Measurements from ENCODE around the gene BTK. TPM values are rescaled to one million over a fixed set of nuclear protein-coding genes. Genes with fewer than 3 reads are reported as not detected.
A peak's percentile ranks its signal among the peaks of the same experiment; 100 is the strongest.

Gene BTK
- polyA plus RNA-seq, 1 donor: 3.8 TPM

DNA sequence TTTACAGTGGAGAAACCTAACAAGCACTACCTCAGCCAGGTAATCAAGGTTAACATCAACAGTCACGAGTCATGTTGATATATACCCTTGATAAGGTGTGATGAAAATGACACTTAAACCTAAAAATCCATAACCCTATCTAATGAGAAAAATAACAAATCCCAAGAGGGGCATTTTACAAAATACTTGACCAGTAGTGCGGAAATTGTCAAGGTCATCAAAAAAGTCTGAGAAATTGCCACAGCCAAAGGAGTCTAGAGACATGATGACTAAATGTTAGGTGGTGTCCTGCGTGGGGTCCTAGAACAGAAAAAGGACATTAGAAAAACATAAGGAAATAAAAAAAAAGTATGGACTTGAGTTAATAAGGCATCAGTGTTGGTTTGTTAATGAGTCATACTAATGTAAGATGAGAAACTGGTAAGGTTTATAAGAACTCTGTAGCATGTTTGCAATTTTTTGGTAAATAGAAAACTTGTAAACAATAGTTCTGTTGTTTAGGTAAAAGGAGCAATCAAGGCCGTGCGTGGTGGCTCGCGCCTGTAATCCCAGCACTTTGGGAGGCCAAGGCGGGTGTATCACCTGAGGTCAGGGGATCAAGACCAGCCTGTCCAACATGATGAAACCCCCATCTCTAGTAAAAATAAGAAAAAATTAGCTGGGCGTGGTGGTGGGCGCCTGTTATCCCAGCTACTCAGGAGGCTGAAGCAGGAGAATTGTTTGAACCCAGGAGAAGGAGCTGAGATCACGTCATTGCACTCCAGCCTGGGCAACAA is 7.7 kb upstream of the BTK start:
- DNase-seq: no peak

DNA sequence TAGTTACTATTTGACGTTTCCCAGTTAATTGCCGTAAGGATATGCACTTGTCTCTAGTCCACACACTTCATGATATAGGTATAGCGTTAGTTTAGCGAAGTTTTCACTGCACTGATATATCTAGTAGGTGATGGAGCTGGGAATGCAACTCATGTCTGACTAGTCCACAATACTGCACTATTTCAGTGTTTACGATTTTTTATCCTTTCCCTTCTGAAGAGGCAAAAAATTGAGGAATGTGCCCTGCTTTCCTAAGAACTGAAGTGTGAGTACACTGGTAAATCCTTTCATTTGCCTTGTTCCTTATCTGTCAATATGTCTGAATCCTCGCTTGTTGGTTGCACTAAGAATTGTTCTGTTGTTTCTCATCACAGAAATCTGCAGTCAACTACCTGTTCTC is 5.8 kb upstream of the BTK start:
- DNase-seq: no peak

DNA sequence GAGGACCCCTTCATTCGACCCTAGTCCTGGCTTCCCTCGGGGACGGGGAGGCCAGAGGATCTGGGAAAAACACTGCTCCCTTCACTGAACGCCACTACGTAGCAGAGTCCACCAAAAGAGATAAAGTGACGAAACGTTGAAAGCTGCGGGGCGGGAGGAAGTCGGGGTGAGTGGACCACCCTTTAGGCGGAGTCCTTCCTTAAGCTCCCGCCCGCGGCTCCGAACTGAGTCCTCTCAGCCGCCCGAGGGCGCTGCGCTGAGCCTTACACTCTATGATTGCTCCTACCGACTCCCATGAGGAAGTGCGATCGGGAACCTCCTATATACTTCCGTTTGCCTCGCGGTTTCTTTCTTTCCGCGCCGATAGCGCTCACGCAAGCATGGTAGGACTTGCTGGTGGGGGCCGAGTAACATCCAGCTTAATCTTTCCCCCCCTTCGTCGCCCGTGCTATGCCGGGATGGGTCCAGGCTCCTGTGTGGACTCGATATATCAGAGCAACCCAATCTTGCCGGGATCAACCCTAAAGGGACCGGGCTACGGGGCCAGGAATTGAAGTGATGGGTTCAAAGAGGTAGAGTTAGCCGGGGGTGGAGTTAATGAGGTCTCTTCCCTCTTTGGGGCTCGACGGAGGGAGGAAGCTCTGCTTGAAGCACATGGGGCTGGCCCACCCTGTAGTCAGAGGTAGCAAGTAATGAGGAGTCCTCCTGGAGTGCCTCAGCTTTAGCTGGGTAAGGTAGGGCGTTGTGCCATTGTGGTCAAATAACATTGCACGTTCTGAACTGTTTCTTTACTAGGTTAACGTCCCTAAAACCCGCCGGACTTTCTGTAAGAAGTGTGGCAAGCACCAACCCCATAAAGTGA is 4.9 kb upstream of the BTK start, which contains the start of gene RPL36A:
Gene RPL36A (plus strand): TSS at position 348 of the 862 bp plus-strand sequence. CDS start 33 bp downstream, at position 381.
- DNase-seq: peak; percentile 88

DNA sequence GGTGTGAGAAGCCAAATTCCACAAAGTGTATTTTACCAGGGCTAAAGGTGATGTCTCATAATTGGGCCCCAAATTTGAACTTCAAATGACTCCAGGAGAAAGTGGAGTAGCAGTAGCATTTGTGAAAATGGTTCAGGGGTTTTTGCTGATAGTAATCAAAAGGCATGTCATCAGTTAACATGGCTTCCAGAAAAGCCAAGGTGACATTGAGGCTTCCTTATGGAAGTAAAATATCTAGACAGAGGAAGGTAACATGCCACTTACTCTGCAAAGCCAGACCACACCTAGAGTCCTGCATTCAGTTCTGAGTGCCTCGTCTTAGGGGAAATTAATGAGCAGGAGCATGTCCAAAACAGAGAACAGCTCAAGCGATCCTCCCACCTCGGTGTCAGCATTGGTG is 2.6 kb upstream of the BTK start:
- no peak for DNase-seq

DNA sequence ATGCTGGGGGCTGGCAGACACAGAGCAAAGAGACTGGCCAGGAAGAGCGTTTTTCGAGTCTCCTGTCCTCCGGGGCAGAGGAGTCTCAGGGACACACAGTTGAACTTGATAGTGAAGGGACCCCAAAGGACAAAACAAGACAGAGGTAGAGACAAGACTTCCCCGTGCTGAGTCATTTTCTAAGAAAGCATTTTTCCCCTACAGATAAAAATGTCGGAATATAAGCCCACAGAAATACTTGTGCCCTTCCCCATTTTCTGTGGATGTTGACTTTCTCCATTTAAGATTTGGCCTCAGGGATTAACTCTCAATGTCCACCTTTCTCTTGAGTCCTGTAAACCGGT is 523 bp upstream of the BTK start:
- DNase-seq: no peak

DNA sequence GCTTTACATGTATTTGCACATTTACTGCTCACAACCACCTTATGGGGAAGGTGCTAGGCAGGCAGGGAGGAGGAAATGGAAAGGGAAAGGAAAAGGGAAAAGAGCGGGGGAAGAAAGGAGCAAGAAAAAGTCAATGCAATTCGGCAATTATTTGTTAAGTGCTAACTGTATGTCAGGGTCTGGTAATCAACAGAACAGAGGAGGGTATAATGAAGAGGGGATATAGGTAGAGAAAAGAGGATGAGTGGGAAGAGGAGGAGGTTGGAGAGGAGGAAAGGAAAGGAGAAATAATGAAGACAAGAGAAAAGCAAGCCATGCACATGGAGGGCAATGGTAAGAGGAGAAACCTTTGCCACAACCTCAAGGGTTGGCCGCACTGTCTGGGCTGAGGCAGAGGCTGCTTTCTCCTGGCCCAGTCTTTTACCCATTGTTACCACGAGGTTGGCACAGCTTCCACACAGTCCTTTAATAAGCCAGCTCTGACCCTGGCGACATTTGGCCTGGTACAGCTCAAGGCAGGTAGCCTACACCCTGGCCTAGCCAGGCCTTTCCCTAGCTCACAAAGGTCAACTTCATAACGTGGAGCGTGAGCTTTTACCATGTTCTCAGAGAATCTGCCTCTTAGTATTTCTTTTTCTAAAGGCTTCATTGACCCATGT is 836 bp downstream of the BTK start:
- no peak for DNase-seq

DNA sequence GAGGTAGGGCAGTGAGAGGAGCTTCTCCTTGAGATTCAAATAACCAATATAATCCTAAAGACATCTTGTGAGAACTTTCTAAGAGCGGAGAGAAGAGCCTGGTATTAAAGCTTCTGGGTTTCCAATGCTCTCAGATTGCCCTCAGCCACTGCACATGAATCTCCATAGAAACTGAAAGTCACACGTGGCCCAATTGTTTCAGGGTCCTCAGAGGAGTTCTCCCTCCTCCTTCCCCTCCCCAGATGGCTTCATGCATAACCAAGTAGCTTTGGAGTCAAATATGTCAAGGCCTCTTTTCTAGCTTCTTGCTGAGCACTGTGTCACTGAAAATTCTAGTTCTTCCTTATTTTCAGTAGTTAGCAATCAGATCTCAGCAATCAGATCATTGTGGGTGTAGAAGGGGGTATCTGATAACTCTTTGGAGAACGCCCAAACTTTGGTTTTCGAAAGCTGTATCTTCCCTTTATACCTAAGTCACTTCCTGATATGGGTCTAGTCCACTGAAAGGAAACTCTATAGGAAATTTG is 2.2 kb downstream of the BTK start:
- DNase-seq: no peak

DNA sequence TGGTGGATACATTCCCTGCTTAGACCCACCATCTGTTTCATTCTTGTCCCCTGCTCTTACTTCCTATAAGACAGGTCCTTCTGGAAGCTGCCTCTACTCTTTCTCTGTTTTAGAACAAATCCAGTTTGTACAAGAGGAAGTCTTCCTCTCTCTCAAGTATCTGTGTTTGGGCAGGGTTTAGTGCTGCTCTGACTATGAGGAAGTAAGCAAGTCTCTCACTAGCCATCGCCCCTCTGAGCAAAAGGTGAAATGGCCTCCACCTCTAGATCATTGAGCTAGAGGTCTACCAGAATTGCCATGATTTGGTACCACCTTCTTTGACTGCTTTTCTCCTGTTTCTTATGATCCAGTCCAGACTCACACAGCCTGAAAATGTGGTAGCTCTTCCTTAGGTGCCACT is 8.4 kb downstream of the BTK start:
- no peak for DNase-seq

DNA sequence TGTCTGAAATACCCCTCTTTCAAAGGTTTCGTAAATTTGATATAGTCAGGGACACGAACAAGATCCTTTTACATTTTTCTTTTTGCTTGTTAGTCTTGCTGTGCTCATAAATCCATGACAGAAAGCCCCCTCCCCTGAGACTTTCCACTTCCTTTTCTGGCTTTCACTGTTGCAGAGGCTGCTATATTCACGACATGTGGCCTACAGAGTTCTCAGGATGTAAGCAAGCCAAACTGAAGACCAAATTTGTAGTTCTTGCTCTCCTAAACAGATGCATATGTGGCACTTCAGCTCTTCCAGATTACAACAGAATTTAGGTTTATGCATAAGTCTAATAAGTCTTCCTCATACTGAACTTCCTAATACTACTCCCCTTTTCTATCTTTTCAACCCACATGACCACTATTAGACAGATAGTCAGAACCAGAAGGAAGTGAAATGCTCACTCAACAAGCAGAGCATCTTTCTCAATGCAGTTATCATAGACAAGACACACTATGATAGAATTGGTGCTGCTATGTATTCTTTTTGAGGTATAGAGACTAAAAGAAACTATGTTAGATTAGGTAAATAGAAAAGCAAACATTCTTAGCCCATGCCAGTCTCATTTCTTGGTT is 15.0 kb downstream of the BTK start:
- no peak for DNase-seq

DNA sequence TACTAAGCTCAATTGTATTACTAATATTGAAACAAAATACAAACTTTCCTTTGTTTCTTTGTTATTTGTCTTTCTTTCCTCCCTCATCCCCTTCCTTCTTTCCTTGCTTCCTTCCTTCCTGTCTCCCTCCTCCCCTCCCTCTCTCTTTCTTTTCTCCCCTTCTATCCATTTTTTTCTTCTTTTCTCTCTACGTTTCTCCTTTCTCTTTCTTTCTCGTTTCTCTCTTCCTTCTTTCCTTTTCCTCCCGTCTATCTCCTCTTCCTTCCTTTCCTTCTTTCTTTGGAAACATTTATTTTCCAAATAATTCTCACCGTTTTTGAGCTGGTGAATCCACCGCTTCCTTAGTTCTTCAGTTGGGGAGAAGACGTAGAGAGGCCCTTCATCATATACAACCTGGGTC is 16.3 kb downstream of the BTK start:
- no peak for DNase-seq

DNA sequence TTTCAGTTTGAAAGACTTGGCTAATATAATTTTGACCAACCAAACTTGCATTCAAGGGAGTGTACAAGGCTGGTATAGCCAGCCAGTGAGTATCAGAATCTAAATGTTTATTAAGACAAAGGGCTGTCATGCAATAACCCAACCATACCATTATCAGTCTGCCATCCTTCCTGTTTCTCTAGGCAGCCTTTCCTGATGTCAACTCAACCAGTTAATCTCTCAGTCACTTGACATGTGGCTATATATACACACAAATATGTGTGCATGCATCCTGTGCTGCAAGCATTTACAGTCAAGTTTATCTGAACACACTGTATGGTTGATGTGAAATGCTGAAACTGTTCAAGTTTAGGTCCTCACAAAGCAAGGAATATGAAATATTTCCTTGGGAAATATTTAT is 17.2 kb downstream of the BTK start:
- no peak for DNase-seq

DNA sequence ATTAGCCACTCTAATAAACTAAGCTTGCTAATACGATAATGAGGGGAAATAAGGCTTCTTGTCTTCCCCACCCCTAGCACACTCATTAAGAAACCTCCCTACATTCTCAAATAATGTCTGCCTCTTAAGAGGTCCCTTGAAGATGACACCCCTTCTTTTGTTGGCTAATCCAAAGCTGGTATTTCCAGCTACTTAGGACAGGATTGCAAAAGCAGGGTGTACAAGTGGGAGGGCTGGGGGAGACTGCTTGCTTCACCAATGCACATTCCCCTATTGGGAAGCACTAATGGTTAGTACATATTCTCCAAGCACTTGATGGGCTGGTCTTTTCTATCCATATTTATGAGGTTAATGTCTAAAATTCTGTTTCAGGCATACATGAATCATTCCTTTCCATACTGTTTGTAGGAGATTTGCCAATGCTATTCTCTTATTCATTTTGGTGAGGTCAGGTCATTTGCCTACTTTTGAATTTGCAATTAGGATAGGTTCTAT is 20.6 kb downstream of the BTK start:
- DNase-seq: no peak

DNA sequence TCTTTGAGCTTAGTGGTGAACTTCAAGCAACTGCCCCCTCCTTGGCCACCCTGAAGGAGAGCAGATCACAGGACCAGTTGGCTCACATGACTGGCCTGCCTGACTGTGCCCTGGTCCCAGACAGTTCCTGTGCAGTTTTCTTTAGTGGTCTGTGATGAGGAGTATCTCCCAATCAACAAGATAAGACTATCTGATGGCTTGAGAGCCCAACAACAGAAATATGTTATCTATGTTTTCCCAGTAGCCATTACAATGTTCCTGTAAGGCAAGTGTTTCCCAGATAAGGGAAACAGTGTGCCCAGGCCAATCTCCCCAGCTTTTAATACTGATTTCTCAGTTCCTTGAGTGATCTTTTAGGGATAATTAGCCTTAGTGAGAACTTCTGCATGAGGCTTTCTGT is 23.2 kb downstream of the BTK start:
- DNase-seq: no peak

DNA sequence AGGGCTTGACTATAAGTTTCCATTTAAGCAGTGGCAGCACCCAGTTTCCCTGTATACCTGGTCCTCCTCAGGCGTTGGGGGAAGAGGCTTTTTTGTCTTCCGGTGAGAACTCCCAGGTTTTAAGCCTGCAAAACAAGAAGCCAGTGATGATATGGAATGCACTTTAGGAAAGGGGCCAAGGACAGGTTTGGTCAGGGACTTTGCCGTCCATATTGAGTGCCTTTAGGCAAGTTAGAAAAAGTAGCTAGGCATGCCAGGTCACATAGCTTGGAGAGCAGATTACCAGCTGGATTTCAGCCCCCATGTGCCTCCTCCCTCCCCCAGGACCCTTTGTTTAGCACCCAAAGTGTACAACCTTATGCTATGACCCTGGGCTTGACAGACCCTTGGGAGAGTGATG is 23.9 kb downstream of the BTK start:
- DNase-seq: no peak

DNA sequence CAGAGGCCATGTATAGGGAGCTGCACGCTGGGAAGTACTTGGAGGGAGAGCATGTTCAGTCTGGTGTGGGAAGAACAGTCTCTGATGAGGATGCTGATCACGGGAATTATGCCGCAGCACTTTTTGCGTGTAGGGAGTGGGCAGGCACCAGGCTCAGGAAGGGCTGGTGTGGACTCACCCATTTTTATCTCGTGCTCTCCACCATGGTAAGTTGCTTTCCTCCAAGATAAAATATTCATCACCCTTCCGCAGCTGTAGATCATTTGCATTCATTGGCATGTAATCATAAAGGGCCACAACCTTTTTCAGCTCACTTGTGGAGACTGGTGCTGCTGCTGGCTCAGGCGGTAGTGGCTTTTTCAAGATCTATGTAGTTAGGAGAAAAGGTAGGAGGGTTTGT is 25.6 kb downstream of the BTK start:
- no peak for DNase-seq

DNA sequence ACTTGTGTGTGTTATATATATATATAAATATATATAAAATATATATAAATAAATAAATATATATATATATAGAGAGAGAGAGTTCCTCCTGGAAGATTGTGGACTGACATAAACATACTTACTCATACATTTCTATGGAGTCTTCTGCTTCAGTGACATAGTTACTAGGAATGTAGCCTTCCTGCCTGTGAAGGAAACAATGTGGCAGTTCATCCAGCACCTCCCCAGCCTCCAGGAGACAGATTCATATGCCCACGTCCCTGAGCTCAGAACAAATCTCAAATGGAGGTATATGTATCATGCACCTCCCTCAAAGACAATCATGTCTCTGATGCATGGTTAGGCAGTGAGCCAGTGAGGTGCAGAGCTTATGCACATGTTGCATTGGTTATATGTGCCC is 26.0 kb downstream of the BTK start:
- DNase-seq: no peak

DNA sequence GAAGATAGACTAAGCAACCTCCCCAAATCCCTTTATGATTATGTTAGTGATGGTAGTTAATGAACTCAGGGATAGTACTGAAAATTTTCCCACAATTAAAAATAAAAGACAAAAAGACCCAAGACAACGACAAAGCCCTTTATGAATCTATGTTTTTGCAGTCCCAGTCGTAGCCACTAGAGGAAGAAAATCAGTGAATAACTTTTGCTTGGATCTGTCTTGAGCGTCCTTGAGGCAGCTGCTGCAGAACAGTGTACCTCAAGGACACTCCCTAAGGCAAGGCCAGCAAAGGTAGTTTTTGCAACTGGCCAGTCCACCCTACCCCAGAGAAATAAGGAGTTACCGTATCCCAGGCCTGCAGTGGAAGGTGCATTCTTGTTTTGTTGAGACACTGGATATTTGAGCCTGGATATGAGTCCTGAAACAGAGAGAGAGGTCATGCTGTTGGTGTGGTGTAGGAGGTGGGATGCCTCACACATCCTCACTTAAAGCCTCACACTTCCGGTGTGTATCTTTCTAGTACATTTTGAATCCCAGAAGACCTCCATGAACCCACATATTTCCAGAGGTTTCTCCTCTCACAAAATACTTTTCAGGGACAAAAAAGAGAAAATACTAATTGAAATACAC is 28.7 kb downstream of the BTK start:
- no peak for DNase-seq

DNA sequence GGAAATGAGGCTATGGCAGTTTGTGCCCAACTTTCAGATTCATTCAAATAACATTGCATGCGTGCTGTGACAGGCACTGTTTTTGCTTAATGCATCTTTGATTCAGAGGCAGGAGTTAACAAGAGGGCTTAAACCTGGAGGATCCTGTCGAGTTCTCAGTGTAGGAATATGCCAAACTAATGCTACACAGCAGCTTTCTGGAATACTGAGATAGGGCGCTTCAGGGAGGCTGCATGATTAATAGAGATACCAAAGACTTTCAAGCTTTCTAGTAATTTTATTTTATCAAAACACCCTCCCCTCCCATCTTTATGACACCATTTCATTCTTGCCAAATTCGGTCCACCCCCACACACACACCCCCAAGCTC is 36.8 kb downstream of the BTK start:
- no peak for DNase-seq

DNA sequence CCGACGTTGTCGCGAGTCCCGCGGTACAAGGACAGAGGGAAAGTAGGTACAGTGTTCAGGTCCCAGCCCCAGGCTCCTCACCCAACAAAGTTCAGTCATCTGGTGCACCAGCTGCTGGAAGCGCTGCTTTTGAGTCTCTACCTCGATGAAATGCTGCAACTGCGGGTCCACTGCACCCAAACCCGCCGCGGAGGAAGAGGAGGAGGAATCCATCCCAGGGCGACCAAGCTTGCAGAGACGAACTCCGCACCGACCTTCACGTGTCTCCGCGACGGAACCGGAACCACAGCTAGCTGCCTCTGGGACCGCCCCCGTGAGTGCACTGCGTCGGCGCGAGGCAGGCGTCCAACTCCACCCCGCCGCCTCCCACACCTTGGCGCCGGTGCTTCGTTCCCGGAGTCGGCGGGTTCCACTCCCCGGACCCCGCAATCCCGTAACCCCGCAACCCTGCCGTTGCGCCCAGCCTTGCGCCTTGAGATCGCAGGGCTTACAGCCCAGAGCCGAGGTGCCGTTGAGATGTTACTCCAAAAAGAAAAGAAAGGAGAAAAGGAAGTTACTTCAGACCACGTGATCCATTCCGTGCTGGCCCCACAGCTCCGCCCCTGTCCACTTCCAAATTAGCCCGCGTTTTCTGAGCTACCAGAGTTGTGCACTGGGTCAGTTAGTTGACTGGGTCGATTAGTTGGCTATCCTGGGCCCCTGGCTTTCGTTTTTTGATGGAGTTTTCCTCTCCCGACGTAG is 37.4 kb downstream of the BTK start, which contains the start of gene TIMM8A:
Gene TIMM8A (minus strand): TSS at position 291 of the 741 bp plus-strand sequence. CDS start 78 bp downstream, at position 213.
- DNase-seq: peak; percentile 85

DNA sequence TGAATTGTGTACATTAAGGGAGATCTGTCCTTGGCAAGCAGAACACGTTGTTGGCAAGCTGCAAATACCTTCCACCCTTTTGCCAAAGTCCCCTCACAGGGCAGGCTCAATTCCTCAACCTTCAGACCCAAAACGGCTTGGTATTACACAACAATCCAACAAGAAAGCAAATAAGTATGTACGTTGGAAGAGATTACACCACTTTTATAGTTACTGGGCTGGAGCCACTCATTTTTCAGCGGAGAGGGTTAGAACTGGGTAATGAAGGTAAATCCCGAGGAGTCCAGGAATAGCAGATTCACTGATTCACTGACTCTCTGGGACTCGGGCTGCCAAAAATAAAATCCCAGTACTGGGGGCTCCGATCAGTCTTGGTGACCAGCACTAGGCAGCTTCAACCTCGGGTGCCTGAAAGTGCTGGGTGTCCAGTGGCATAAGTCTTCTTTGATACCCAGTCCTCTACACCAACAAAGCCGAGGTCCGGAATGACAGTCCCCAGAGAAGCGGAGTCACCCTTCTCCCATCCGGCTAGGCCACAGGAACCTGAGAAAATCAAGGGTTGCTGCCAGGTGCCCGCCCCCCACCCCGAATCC is 38.0 kb downstream of the BTK start:
- DNase-seq: no peak

DNA sequence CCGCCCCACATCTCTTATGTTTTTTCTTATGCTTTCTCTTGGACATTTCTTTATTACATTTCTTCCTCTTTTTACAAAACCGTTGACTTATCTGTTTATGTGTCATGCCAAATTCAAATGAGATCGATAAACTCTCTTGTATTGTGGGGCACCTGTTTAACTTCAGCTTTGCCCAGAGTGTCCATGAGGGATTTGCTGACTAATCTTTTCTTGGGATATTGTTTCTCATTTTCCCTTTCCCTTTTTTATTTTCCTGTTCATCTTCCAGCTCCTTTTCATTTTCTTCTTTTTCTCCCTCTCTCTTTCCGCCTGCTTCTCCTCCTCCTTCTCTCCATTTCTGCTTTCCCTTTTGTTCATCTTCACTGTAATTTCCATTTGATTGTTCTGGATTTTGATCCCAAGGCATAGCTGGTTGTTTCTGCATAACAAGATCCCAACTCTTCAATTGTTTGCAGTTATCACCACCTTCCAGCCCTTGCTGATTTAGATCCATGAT is 48.2 kb downstream of the BTK start:
- DNase-seq: no peak
